GM04503 (cell line): Measurements from ENCODE around the gene PCSK2.

Experiments
- DNase-seq: peaks from one replicate; pipeline ENCODE4 v3.0.0-alpha.2; 2012; ENCODE audit warnings: low read depth

Gene PCSK2

GRCh38 chr20:17262786-17263185 is 35.9 kb downstream of the PCSK2 start:
- DNase-seq: no peak

- no peak for DNase-seq
Observed at GRCh38 chr20:17273717-17274116, 46.9 kb downstream of the PCSK2 start.

- DNase-seq: no peak
Observed at GRCh38 chr20:17276101-17276500, 49.3 kb downstream of the PCSK2 start.

- DNase-seq: no peak
Observed at GRCh38 chr20:17281478-17281877, 54.6 kb downstream of the PCSK2 start.

GRCh38 chr20:17282501-17282900 is 55.7 kb downstream of the PCSK2 start:
- DNase-seq: no peak

- no peak for DNase-seq
Observed at GRCh38 chr20:17287503-17287902, 60.7 kb downstream of the PCSK2 start.

GRCh38 chr20:17287998-17288397 is 61.2 kb downstream of the PCSK2 start:
- DNase-seq: no peak

- DNase-seq: no peak
Observed at GRCh38 chr20:17295151-17295726, 68.4 kb downstream of the PCSK2 start.

GRCh38 chr20:17295991-17296390 is 69.2 kb downstream of the PCSK2 start:
- DNase-seq: no peak

- DNase-seq: no peak
Observed at GRCh38 chr20:17298171-17298570, 71.3 kb downstream of the PCSK2 start.

GRCh38 chr20:17298751-17299150 is 71.9 kb downstream of the PCSK2 start:
- DNase-seq: no peak

- DNase-seq: no peak
Observed at GRCh38 chr20:17300113-17300512, 73.3 kb downstream of the PCSK2 start.

GRCh38 chr20:17304774-17305173 is 77.9 kb downstream of the PCSK2 start:
- no peak for DNase-seq

GRCh38 chr20:17306427-17306826 is 79.6 kb downstream of the PCSK2 start:
- no peak for DNase-seq

GRCh38 chr20:17314264-17314663 is 87.4 kb downstream of the PCSK2 start:
- no peak for DNase-seq

GRCh38 chr20:17315407-17316231 is 88.8 kb downstream of the PCSK2 start:
- no peak for DNase-seq

GRCh38 chr20:17316316-17317038 is 89.6 kb downstream of the PCSK2 start:
- DNase-seq: no peak

- DNase-seq: no peak
Observed at GRCh38 chr20:17317341-17317740, 90.5 kb downstream of the PCSK2 start.

GRCh38 chr20:17320456-17320855 is 93.6 kb downstream of the PCSK2 start:
- no peak for DNase-seq

- DNase-seq: no peak
Observed at GRCh38 chr20:17326096-17326495, 99.3 kb downstream of the PCSK2 start.

- no peak for DNase-seq
Observed at GRCh38 chr20:17327185-17328148, 100.6 kb downstream of the PCSK2 start.

GRCh38 chr20:17334932-17335331 is 108.1 kb downstream of the PCSK2 start:
- DNase-seq: no peak
